ENCODE data around the gene OSBPL9. TPM values are rescaled to one million over a fixed set of nuclear protein-coding genes. Genes with fewer than 3 reads are reported as not detected.

OSBPL9 gene
- total RNA-seq, 1 donor from 2014 or later, result 49.3 TPM

DNA sequence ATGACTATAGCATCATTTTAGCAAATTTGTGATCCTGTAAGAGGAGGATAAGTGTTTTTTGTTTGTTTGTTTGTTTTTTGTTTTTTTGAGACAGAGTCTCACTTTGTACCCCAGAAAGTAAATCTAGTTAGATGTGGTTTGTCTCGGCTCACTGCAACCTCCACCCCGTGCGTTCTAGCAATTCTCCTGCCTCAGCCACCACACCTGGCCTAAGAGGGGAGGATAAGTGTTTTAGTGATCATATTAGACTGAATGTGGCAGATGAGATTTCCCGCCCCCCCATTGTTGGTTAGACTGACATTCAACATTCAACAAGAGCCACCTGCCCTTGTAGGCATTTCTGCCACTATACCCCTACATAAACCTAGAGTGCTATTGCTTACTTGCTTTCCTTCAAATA lies 98.5 kb downstream of the OSBPL9 start:
- Mint-ChIP-seq H3K9me3 (no peaks in the 10 kb centered on the region), H3K4me1 (ENCODE audit: low read depth) (peaks cover 3% of the 10 kb centered on the region), H3K27ac (no peak overlapping the region), H3K36me3 (ENCODE audit: low read depth) (no peaks in the 10 kb centered on the region), H3K4me3 (ENCODE audit: low read depth) (no peak overlapping the region), H3K27me3 (ENCODE audit: low read depth) (no peaks in the 10 kb centered on the region)
- no peak for DNase-seq (ENCODE audit: low spot score)
- intact Hi-C loops (cut with micrococcal nuclease), result no loop called here

DNA sequence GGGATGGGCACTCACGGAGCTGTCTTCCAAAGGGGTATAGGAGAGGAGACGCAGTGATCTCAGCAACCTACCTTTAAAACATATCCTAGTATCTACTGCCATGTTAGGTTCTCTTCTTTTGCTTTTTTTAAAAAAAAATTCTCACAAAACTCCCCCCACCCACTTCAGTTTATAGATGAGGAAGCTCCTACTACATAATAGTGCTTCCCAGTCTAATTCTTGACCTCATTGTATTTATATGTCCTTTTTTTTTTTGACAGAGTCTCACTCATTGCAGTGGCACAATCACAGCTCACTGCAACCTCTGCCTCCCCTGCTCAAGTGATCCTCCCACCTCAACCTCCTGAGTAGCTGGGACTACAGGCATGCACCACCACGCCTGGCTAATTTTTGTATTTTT lies 99.9 kb downstream of the OSBPL9 start:
- DNase-seq (ENCODE audit: low spot score), result no peak
- H3K27me3 Mint-ChIP-seq (ENCODE audit: low read depth), result no peaks in the 10 kb centered on the region
- H3K9me3 Mint-ChIP-seq, result no peaks in the 10 kb centered on the region
- H3K4me1 Mint-ChIP-seq (ENCODE audit: low read depth), result peaks cover 3% of the 10 kb centered on the region
- no peak overlapping the region for H3K27ac Mint-ChIP-seq
- H3K4me3 Mint-ChIP-seq (ENCODE audit: low read depth), result no peak overlapping the region
- no peaks in the 10 kb centered on the region for H3K36me3 Mint-ChIP-seq (ENCODE audit: low read depth)
- intact Hi-C loops (cut with micrococcal nuclease), result no loop called here

DNA sequence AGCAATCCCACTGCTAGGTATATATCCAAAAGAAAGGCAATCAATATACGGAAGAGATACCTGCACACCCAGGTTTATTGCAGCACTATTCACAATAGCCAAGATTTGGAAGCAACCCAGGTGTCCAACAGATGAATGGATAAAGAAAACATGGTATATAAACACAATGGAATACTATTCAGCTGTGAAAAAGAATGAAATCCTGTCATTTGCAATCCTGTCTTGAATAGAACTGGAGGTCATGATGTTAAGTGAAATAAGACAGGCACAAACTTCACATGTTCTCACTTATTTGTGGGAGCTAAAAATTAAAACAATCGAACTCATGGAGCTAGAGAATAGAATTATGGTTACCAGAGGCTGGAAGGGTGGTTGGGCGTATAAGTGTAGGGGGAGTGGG lies 101.0 kb downstream of the OSBPL9 start:
- no peak overlapping the region for H3K4me3 Mint-ChIP-seq (ENCODE audit: low read depth)
- no peaks in the 10 kb centered on the region for H3K36me3 Mint-ChIP-seq (ENCODE audit: low read depth)
- H3K9me3 Mint-ChIP-seq, result no peaks in the 10 kb centered on the region
- no peak for DNase-seq (ENCODE audit: low spot score)
- H3K4me1 Mint-ChIP-seq (ENCODE audit: low read depth), result peaks cover 3% of the 10 kb centered on the region
- no peak overlapping the region for H3K27ac Mint-ChIP-seq
- H3K27me3 Mint-ChIP-seq (ENCODE audit: low read depth), result no peaks in the 10 kb centered on the region
- intact Hi-C loops (cut with micrococcal nuclease), result no loop called here

DNA sequence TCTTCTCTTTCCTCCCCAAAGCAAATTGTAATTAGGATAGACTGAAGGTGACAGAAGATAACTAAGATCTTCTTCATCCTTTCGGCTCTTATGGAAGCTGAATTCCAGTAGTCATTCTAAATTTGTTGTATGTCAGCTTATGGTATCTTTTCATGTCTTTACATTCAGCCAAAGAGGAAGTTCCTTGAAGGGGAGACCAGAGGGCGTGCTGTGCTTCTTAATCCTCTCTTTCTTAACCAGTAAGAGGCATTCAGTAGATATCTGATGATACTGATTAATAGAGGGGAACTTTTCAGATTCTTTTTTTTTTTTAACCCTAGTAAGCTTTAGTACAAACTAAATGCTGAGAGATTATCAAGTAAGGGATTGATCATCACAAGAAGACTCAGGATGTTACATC lies 102.3 kb downstream of the OSBPL9 start:
- no peaks in the 10 kb centered on the region for H3K9me3 Mint-ChIP-seq
- intact Hi-C loops (cut with micrococcal nuclease), result no loop called here
- no peaks in the 10 kb centered on the region for H3K27me3 Mint-ChIP-seq (ENCODE audit: low read depth)
- no peaks in the 10 kb centered on the region for H3K36me3 Mint-ChIP-seq (ENCODE audit: low read depth)
- H3K4me3 Mint-ChIP-seq (ENCODE audit: low read depth), result no peak overlapping the region
- DNase-seq (ENCODE audit: low spot score), result no peak
- H3K27ac Mint-ChIP-seq, result no peak overlapping the region
- peaks cover 3% of the 10 kb centered on the region for H3K4me1 Mint-ChIP-seq (ENCODE audit: low read depth)

DNA sequence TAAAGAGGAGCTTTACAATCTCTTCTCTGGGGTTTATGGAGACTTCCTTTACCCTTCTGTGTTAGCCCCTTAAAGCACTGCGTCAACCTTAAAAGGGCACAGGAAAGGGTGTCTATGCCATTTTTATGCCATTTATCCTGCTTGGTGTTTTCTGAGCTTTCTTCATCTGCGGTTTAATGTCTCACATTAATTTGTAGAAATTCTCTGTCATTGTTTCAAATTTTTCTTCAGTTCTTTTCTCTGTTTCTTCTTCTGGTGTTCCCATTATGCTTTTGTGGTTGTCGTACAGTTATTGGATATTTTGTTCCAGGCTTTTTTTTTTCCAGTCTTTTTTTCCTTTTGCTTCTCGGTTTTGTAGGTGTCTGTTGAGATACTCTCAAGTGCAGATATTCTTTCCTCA lies 107.9 kb downstream of the OSBPL9 start:
- H3K36me3 Mint-ChIP-seq (ENCODE audit: low read depth), result no peaks in the 10 kb centered on the region

DNA sequence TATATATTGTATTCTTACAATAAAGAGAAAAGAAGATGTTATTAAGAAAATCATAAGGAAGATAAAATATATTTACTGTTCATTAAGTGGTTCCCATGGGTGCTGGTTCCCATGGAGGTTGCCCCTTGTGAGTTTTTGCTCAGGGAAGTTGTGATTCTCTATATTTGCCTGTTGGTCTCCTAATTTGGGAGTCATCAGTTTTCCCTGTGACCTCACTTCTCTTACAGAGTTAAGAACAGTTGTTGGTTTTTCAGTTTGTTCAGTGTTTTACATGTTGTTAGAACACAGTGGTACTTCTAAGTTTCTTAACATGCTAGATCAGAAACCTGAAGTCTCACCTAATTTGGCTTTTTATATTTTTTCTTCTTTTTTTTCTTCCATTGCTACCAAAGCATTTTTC lies 109.2 kb downstream of the OSBPL9 start:
- no peaks in the 10 kb centered on the region for H3K9me3 Mint-ChIP-seq
- no peak overlapping the region for H3K27ac Mint-ChIP-seq
- peaks cover 16% of the 10 kb centered on the region for H3K4me1 Mint-ChIP-seq (ENCODE audit: low read depth)
- no peaks in the 10 kb centered on the region for H3K36me3 Mint-ChIP-seq (ENCODE audit: low read depth)
- intact Hi-C loops (cut with micrococcal nuclease), result no loop called here
- no peaks in the 10 kb centered on the region for H3K27me3 Mint-ChIP-seq (ENCODE audit: low read depth)
- no peak overlapping the region for H3K4me3 Mint-ChIP-seq (ENCODE audit: low read depth)
- DNase-seq (ENCODE audit: low spot score), result no peak

More for the DNA sequence above, 107.9 kb downstream of the OSBPL9 start:
- H3K4me3 Mint-ChIP-seq (ENCODE audit: low read depth), result no peak overlapping the region
- H3K4me1 Mint-ChIP-seq (ENCODE audit: low read depth), result peaks cover 9% of the 10 kb centered on the region
- DNase-seq (ENCODE audit: low spot score), result no peak
- H3K27me3 Mint-ChIP-seq (ENCODE audit: low read depth), result no peaks in the 10 kb centered on the region
- intact Hi-C loops (cut with micrococcal nuclease), result no loop called here
- H3K27ac Mint-ChIP-seq, result no peak overlapping the region
- no peaks in the 10 kb centered on the region for H3K9me3 Mint-ChIP-seq

DNA sequence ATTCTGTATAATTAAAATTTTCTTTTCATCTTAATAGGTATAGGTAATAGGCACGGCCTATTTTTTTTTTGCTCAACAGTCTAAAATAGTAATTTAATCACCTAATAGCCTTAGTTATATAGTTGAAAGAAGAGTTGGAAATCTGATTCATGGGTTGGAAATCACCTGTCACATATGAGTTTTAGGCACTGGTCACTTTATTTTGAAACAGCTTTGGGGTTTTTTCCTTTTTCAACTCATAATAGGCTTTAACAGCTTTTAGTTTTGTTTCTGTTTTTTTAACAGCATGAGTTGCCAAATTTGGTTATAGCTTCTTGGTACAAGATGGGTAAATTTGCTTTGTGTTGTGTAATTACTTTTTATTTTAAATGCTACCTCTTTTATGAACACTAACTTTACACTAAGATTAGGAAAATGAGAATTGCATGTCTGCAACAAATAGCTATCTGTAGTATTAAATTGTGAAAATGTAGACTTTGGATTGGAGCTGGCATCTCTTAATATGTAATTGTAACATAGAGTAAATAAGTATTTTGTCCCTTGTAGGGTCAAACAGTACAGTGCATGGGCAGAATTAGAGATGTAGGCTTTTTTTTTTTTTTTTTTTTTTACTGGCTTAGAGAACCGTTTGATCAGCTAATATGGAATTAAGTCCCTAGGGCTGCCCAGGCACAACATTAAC lies 109.8 kb downstream of the OSBPL9 start:
- H3K4me1 Mint-ChIP-seq (ENCODE audit: low read depth), result peaks cover 17% of the 10 kb centered on the region
- no peak overlapping the region for H3K27ac Mint-ChIP-seq
- no peak overlapping the region for H3K4me3 Mint-ChIP-seq (ENCODE audit: low read depth)
- intact Hi-C loops (cut with micrococcal nuclease), result no loop called here
- DNase-seq (ENCODE audit: low spot score), result no peak
- no peaks in the 10 kb centered on the region for H3K36me3 Mint-ChIP-seq (ENCODE audit: low read depth)
- H3K9me3 Mint-ChIP-seq, result no peaks in the 10 kb centered on the region
- no peaks in the 10 kb centered on the region for H3K27me3 Mint-ChIP-seq (ENCODE audit: low read depth)

DNA sequence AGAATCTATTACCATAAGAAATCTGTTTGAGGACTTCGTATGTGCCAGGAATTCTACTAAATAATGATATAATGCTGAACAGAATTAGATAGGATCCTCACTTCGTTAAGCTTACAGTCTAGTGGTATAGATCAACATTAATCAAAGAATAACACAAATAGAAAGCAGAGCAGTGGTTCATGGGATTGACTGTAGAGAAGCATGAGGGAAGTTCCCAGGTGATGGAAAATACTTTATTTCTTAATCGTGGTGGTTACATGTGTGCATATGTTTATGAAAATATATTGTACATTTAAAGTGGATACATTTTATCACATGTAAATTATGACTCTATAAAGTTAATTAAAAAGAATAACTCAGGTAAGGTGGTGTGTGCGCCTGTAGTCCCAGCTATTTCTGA lies 110.5 kb downstream of the OSBPL9 start:
- Mint-ChIP-seq H3K4me1 (ENCODE audit: low read depth) (peaks cover 17% of the 10 kb centered on the region), H3K36me3 (ENCODE audit: low read depth) (no peaks in the 10 kb centered on the region), H3K27ac (no peak overlapping the region), H3K9me3 (no peaks in the 10 kb centered on the region), H3K27me3 (ENCODE audit: low read depth) (no peaks in the 10 kb centered on the region), H3K4me3 (ENCODE audit: low read depth) (no peak overlapping the region)
- DNase-seq (ENCODE audit: low spot score), result no peak
- intact Hi-C loops (cut with micrococcal nuclease), result no loop called here

DNA sequence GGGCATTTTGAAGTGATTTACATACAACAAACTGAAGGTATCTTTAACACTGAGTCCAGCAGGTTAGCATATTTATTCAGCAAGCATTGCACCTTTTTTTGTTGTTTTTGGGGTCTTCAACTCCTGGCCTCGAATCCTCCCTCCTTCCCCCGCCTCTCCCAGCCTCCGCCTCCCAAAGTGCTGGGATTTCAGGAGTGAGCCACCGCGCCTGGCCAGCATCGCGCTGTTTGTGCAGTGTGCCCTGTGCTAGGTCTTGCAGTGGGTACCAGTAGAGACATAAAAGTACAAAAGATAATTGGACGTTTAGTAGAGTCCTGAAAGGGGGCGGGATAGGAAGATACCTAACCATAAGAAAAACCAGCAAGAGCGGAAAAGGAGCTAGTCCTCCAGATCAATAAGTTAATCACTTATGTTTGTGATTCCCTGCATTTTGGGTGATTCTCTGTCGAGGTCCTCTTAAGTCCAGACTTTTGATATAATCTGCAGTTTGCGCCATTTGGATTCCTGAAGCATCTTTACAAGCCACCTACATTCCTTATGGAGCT lies 111.8 kb downstream of the OSBPL9 start:
- H3K4me3 Mint-ChIP-seq (ENCODE audit: low read depth), result peak overlapping the region; percentile 89
- peak overlapping the region; percentile 85 for H3K27ac Mint-ChIP-seq
- no peak for DNase-seq (ENCODE audit: low spot score)
- H3K9me3 Mint-ChIP-seq, result no peaks in the 10 kb centered on the region
- no peaks in the 10 kb centered on the region for H3K27me3 Mint-ChIP-seq (ENCODE audit: low read depth)
- intact Hi-C loops (cut with micrococcal nuclease), result loop anchor here (2.0 kb wide), 1 partner anchor 112 kb away; the partner anchor contains the start of gene OSBPL9
- H3K4me1 Mint-ChIP-seq (ENCODE audit: low read depth), result peaks cover 23% of the 10 kb centered on the region
- H3K36me3 Mint-ChIP-seq (ENCODE audit: low read depth), result no peaks in the 10 kb centered on the region

DNA sequence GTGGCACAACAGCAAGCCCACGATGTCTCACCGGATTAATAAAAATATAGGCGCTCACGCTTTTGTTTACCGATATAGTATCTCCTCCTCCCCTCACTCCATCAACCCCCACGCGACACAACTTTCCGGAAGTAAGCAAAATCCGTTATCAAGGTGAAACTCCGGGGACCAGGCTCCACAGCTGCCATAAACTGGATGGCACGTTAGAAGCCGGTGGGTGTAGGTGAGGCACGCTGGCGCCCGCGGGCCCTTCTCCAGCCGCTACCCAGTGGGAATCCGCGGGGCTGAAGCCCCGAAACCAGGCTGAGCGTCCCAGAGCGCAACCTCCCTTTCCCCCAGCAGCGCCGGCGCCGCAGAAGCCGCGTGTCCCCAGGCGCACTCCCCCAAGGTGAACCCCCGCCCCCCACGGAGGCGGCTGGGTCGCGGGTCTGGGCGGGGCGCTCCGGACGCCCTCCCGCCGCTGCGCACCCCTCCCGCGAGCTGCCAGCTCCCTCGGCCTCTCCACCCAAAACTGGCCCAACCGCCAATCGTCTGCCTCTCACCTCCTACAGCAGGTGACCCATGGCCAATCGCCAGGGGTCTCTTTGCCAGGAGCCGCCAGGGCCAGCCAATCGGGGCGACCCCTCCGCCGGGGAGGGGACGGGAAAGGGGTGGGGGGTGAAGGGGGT lies 112.4 kb downstream of the OSBPL9 start:
- Mint-ChIP-seq H3K36me3 (ENCODE audit: low read depth) (no peaks in the 10 kb centered on the region), H3K27me3 (ENCODE audit: low read depth) (no peaks in the 10 kb centered on the region), H3K27ac (peak overlapping the region; percentile 85), H3K4me3 (ENCODE audit: low read depth) (peak overlapping the region; percentile 89), H3K4me1 (ENCODE audit: low read depth) (peaks cover 23% of the 10 kb centered on the region), H3K9me3 (no peaks in the 10 kb centered on the region)
- intact Hi-C loops (cut with micrococcal nuclease), result loop anchor here (2.0 kb wide), 1 partner anchor 112 kb away; the partner anchor contains the start of gene OSBPL9
- DNase-seq (ENCODE audit: low spot score), result peak; percentile 93

DNA sequence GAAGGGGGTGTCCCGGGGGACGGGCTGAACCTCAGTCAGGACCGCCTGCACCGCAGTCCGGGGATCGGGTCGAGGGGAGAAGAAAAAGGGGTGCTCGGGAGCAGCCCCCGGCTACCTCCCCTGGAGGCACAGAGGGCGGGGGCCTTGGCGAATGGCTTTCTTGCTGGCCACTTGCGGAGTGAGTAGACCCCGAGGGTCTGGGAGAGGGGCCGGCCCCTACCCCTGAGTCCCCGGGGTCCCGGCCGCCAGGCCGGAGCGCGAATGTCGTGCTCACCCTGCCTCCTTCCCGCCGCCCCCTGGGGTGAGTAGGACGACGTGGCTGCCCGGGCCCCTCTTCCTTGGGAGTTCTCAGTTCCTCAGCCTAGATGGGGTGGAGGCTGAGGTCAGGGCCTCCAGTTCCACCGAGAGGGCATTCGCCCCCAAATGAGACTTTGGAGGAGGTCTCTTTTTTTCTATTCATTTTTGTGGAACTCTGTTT lies 113.0 kb downstream of the OSBPL9 start:
- H3K27ac Mint-ChIP-seq, result peak overlapping the region; percentile 85
- peak overlapping the region; percentile 89 for H3K4me3 Mint-ChIP-seq (ENCODE audit: low read depth)
- no peaks in the 10 kb centered on the region for H3K27me3 Mint-ChIP-seq (ENCODE audit: low read depth)
- no peak for DNase-seq (ENCODE audit: low spot score)
- intact Hi-C loops (cut with micrococcal nuclease), result loop anchor here (2.0 kb wide), 1 partner anchor 113 kb away; the partner anchor contains the start of gene OSBPL9
- H3K9me3 Mint-ChIP-seq, result no peaks in the 10 kb centered on the region
- peaks cover 26% of the 10 kb centered on the region for H3K4me1 Mint-ChIP-seq (ENCODE audit: low read depth)
- H3K36me3 Mint-ChIP-seq (ENCODE audit: low read depth), result no peaks in the 10 kb centered on the region

DNA sequence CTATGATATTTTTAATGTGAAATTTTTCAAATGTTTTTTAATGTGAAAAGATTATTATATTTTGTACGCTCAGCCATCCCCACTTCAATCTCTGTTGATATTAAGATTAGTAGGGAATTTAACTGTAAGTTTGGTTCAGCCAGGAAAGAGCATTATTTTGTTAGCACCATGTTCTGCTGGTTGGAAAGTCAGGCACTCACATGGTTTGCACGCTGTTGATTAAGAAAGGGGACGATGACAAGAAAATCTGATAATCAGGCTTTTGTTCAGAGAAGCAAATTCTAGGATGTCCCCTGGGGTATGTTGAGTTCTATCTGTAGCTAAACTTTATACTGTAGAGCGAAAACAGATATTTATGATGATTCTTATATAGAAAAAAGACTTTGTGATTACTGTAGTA lies 115.1 kb downstream of the OSBPL9 start:
- H3K4me3 Mint-ChIP-seq (ENCODE audit: low read depth), result no peak overlapping the region

More for the DNA sequence above, 115.1 kb downstream of the OSBPL9 start:
- H3K27ac Mint-ChIP-seq, result no peak overlapping the region
- H3K27me3 Mint-ChIP-seq (ENCODE audit: low read depth), result no peaks in the 10 kb centered on the region
- no peaks in the 10 kb centered on the region for H3K9me3 Mint-ChIP-seq
- no peaks in the 10 kb centered on the region for H3K36me3 Mint-ChIP-seq (ENCODE audit: low read depth)
- DNase-seq (ENCODE audit: low spot score), result no peak
- peaks cover 42% of the 10 kb centered on the region for H3K4me1 Mint-ChIP-seq (ENCODE audit: low read depth)
- intact Hi-C loops (cut with micrococcal nuclease), result no loop called here

All from activated T-helper 2 cell treated with anti-CD3 and anti-CD28 coated beads, Interferon-gamma antibody, Interleukin-2, Interleukin-4, amounts not matched to agents 10 μg/mL and 5 μg/mL and 100 μg/mL, durations not matched to agents 14 hours and 24 hours and 36 hours (primary cell).